Lower leg skin (tissue), 3 donors: ENCODE measurements around the gene SRPRB.

Source experiments
- CTCF ChIP-seq, 3 donors: fragments of 450-650 bp; IDR thresholded peaks; one replicate each; pipeline ENCODE4 v1.5.1; 2016; ENCODE audit warnings: antibody characterized with exemption in 3 of 3, mild to moderate bottlenecking in 3 of 3, moderate library complexity in 2 of 3
- POLR2A ChIP-seq, 2 donors: fragments of 450-650 bp; IDR thresholded peaks; one replicate each; pipeline ENCODE4 v1.6.1; 2016 to 2017; ENCODE audit warnings: antibody characterized with exemption in 2 of 2, mild to moderate bottlenecking in 1 of 2, moderate library complexity in 1 of 2

DNA sequence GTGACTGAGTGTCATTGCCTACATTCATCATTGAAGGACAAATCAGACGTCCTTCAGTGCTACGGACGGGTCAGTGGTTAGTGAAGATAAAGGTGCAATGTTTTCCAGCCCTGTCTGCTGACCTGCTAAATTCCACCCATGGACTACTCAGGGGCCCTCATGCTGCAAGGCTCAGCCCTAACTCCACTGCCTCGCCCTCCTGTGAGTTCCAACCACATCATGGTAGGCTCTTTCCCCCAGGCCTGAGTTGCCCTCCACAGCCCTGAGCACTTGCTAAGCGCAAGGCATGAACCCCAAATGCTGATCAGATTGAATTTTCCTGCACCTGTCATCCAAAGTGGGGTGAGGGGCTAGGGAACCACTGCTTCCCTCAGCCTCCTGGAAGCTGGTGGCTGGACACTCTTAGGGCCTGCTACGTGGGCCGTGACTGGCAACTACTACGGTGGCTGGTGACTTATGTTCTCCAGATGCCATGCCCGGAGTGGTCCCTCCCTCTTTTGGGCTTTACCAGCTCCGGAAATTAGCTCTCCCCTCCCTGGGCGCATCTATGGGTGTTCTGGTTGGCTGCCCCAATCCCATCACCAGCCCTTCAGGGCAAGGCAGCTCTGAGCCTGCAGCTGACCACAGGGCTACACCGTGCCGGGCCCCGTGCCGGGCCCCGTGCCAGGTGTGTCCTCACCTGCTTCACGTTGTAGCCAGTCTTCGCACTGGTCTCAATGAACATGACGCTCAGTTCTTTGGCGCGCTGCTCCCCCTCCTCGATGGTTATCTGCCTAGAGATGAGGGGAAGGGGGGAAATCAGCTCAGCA lies 32.1 kb downstream of the SRPRB start:
- TF ChIP-seq CTCF (IDR thresholded peaks at IDR 0.05), result no peak
- no peak for TF ChIP-seq POLR2A (IDR thresholded peaks at IDR 0.05)
